ENCODE measurements around the gene JHY. TPM values are rescaled to one million over a fixed set of nuclear protein-coding genes. Genes with fewer than 3 reads are reported as not detected.
A peak's percentile ranks its signal among the peaks of the same experiment; 100 is the strongest.
"Not testable (repeated sequence)": the region's sequence is repeated elsewhere in the genome, so short reads cannot be mapped to it uniquely, and the experiment has no call there.

The JHY gene
- 5.6 TPM for total RNA-seq

DNA sequence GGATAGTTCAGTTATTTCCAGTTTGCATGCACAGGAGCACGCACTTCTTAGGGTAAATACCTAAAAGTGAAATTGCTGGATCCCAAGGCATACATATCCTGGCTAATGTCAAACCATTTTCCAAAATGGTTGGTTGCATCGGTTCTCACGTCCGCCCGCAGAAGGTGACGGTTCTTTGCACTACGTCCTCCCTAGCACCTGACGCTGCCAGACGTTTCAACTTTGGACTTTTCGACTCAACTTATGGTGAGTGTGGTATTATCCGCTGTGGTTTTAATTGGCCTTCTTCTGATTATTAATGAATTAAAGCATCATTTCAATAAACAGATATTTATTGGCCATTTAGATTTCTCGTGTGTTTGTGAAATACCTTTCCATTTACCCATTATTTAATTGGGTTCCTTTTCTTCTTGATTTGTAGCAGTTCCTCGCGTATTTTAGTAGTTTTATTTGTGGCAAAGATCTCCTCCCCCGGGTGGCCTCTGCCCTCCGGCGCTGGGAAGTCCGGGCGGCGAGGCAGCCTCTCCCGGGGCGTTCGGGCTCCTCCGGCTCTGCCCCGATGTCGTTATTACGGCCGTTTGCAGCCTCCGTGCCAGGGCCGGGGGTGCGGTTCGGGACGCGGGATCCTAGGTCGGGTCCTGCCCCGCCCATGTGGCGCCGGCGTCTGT, at the start of gene JHY:
Gene JHY (plus strand): TSS at position 571 of the 668 bp plus-strand sequence. CDS start 3,091 bp downstream, outside the sequence.
- DNase-seq = no peak

GRCh38 chr11:122833846-122834464, 48.6 kb upstream of the JHY start:
- DNase-seq = no peak

GRCh38 chr11:122836916-122837315, 45.6 kb upstream of the JHY start:
- no peak for DNase-seq

DNA sequence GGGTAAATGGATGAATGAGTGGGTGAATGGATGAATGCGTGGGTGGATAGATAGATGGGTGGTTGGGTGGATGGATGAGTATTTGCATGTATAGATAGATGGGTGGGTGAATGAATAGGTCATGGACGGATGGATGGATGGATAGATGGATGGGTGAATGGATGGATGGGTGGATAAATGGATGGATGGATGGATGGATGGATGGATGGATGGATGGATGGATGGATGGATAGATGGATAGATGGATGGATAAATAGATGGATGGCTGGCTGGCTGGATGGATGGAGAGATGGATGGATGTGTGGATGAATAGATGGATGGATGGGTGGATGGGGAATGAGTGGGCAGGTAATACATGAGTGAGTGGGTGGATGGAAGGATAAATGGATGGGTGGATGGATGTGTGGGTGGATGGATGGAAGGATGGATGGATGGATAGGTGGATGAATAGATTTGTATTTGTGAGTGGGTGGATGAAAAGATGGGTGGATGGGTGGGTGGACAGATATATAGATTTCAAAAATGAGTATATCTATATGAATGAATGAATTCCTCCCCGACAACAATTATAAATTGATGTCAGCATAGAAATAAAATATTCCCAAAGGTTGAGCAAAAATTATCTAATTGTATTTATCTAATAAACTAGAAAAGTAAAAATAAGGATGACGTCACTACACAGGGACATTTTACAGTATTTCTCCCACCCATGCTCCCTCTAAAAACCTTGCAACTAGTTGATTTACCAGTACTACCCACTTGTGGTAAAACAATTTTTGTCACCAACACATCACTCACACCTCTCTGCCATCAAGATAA, 44.8 kb upstream of the JHY start:
- DNase-seq = no peak

DNA sequence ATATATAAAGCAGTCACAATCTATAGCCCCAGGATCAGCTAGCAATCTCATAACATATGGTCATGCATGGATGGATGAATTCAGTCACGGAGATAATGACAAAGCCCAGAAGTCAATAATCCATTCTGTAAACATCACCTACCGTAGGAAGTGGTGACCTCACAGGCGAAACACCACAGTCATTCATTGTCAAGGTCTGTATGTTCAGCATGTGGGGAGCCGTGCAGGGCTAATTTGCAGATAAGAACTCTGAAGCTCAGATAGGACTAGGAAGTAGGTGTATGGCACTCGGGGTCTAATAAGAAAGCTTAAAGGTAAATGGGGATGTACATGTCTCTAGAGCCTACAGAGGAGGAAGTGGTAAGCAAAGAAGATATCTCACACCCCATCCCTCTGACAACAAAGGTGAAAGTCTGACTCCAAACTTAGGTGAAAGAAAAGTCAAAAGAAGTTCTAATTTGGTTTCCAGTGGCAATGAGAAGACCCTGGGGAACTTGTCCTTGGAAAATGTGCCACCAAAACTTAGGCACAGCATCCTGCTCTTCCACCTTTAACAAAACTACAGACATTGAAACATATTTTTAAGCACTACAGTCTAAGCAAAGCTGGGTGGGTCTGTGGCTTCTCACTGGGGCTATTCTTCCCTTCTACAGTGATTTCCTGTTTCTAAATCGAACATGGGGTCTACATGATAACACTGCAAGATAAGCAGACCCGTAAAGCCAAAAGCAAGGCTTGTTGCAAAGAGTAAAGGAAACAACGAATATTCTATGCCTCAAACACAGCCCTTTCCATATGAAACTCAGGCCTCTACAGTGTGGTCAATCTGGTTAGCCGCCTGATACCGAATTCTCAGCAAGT, 39.0 kb upstream of the JHY start:
- no peak for DNase-seq

- DNase-seq = no peak
Measured at GRCh38 chr11:122847466-122847865, 35.1 kb upstream of the JHY start.

DNA sequence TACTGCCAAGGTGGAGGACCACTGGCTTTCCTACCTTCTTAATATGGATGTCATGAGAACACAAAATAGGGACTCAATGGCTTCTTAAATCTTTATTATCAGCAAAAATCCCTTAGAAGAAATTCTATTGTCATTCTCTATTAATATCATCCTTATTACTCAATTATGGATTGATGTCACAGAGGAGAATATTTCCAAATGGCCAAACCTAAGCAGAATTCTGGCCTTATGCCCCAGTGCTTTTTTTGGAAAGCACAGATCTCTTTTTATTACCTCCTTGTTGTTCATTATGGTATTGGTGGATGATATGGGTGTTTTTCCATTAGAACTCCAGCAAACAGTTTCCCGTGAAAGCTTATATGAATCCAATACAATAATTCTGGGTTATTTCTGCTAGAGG, 34.4 kb upstream of the JHY start:
- no peak for DNase-seq

DNA sequence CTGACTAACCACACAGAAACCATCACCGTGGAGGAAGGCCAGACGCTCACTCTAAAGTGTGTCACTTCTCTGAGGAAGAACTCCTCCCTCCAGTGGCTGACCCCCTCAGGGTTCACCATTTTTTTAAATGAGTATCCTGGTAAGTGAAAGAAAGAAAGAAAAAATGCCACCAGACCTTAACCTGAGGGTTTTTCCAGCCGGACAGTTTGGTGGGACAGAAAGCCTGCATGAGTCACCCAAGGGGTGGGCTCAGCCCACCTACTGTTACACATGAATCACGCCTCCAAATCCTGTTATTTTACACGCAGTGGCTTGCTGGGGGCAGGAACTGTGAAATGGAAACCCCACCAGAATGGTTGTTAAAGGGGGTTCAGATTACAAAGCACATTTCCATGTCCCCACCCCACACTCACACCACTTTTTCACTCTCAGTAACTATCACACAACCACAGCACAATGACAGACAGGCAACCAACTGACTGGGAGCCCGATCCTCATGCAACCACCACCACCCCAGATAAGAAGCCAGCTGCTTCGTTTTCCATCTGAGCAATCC, 32.4 kb upstream of the JHY start:
- DNase-seq = no peak

- no peak for DNase-seq
Measured at GRCh38 chr11:122851366-122851966, 31.1 kb upstream of the JHY start.

DNA sequence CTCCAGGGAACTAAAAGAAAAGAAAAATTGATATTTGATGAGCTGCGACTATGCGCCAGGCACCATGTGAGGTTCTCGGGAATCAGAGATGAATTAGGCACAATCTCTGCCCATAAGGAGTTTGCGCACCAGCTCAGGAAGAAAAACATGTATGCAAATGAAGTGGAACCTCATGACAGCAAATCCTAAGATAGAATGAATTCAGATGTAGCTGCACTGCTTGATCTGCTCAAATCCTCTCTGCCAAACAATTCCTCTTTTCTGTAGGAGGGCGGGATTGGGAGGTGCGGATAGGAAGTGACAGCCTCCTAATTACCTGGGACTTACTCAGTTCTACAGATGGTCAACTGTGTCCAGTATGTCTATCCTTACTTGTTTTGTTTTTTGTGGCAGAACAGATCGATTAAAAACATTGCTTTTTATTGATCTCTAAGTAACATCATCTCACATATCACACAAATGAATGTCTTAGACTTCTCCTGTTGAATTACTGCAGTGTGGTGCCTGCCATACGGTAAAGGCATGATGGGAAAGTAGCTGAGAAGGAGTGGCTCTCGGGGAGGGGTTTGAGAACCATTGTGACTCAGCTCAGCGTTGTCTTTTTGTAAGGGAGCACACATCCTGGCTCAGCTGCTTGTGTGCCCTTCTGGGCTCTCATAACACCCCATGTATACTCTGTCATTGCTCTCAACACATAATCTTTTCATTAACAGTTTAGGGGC, 30.3 kb upstream of the JHY start:
- no peak for DNase-seq

DNA sequence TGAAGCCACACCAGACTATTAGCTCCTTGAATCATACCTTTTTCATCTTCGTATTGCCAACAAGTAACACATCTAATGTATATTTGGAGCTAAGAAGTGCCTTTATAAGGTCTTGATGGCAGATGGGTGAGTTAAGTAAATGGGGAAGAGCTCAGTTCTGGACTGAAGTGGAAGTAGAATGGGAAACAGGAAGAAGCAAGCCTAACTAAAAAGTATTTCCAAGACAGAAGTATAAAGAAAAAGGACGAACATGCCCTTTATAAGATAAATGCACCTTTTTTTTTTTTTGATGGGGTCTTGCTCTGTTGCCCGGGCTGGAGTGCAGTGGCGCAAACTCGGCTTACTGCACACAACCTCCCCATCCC, 29.8 kb upstream of the JHY start:
- no peak for DNase-seq

- DNase-seq = no peak
Measured at GRCh38 chr11:122853261-122853660, 29.3 kb upstream of the JHY start.

DNA sequence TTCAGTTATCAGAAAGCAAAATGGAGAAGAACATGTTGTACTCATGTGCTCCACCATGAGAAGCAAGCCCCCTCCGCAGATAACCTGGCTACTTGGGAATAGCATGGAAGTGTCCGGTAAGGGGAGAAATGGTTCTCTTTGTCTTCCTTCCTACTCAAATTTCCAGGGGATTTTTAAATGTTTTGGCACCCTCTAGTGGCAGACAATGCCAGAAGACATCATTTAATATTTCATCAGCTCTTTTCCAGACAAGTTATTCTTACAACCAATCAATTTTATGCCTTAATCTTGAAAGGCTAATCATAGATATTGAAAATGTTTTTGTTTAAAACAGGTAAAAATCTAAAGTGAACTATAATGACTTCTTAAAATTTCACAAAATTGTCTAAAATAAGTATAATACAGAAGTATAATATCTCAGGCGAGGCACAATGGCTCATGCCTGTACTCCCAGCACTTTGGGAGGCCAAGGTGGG, 28.6 kb upstream of the JHY start:
- peak; percentile 71 for DNase-seq

GRCh38 chr11:122861631-122862030, 20.9 kb upstream of the JHY start:
- no peak for DNase-seq

GRCh38 chr11:122862091-122862490, 20.5 kb upstream of the JHY start:
- no peak for DNase-seq

GRCh38 chr11:122863154-122863553, 19.4 kb upstream of the JHY start:
- not testable (repeated sequence) for DNase-seq

DNA sequence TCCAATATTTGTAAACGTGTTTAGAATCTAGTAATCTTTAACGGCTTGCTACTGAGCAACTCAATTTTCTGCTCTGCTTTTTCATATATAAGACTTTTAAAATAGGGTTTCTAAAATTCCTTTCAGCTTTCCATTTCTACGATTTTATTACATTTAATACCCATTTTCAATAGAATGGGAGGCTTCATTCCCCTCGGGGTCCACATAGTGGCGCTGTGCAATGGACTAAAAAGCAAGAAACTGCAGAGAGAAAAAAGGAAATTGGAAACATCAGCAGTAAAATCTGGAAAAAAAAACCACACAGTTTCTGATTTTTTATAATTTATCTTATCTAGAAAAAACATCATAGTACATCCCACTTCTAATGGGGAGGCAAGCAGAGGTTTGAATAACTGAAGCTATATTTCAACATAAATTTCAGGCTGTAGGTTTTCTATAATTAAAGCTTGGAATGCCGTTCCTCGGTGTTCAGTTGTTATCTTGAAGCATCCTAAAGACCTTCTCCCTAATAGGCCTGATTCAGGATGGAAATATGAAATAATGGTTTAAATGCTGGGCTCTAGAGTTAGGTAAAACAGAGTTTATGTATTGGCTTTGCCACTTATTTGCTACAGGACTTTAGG, 18.7 kb upstream of the JHY start:
- DNase-seq = peak; percentile 31

- peak; percentile 21 for DNase-seq
Measured at GRCh38 chr11:122864386-122865115, 18.0 kb upstream of the JHY start.

DNA sequence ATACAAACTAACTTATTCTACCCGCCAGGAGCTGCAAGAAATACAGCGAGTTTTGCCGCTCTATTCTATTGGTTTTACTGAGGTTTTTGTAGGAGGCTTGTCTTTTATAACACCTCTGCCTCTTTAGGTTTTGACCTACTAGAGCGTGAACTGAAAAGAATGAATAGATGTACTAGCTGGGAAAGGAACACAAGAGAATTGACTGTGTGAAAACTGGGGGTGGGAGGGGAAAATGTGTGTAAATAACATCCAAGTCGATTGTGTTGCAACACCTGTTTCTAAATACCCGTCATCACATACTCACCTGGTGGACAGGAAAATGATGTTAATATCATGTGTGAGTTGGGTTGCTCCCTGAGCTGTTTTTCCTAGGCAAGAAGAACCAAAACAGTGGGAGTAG, 12.9 kb upstream of the JHY start:
- no peak for DNase-seq

DNA sequence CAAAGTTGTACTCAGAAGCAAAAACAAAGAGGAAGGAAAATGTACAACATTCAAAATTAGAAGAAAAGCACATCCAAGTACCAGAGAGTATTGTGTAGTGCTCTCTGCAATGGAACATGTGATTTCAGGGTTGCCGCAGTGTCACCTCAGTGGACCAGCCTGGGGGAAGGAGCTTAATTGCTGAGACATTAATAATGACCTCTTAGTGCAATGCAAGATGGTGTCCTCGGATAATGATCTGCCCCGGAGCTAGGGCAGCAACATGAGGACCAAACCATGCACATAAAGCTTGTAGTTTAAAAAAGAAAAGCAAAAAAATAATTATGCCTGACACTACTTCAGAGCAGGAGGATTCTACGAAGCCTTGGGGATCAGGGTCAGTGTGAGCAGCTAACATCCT, 11.3 kb upstream of the JHY start:
- DNase-seq = no peak
